HG03139 (cell line): ENCODE results near the gene PLBD2.

Source experiments
- ATAC-seq: cut with Tn5 transposase; IDR thresholded peaks from one replicate; pipeline ENCODE4 v1.9.1; 2021; ENCODE audit not compliant: unreplicated experiment

Gene PLBD2

GRCh38 chr12:113439606-113440030 lies 81.2 kb downstream of the PLBD2 start:
- ATAC-seq = no peak

GRCh38 chr12:113440336-113440735 lies 81.9 kb downstream of the PLBD2 start:
- ATAC-seq = no peak
